COLO668 (cell line): Measurements from ENCODE around the gene BLZF1.
"Not testable (repeated sequence)": the region's sequence is repeated elsewhere in the genome, so short reads cannot be mapped to it uniquely, and the experiment has no call there.

ENCODE experiments used
- DNase-seq: peaks from one replicate; lab custom pipeline; 2025; ENCODE audit not compliant: unreplicated experiment; lab: John Stamatoyannopoulos, UW

Gene BLZF1

DNA sequence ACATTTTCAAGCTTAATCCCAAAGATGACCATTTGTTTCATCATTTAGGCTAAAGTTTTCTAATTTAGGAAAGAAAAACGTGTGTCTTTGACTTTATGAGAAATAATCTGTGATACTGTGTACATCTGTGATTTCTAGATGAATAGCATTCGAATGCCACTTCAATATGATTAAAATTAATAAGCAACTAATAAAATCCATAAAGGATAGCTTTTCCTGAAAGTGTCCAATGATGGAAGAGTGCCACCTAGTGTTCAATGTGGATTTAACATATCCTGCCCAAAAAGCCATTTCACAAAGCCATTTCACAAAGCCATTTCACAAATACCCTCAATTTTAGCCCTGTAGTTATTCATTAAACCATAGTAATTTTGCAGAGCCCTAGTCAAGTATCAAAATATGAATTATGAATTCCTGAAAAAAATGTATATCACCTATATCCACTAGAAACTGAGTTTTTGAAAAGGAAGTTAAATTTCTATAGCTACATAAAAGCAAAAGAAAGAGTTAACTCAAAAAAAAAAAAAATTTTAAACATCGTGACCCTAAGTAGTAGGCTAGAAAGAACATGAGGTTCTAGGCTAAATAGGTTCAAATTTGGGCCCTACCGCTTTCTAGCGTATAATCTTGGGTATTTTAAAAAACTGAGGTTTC is 19.5 kb upstream of the BLZF1 start:
- peak; percentile 25 for DNase-seq

DNA sequence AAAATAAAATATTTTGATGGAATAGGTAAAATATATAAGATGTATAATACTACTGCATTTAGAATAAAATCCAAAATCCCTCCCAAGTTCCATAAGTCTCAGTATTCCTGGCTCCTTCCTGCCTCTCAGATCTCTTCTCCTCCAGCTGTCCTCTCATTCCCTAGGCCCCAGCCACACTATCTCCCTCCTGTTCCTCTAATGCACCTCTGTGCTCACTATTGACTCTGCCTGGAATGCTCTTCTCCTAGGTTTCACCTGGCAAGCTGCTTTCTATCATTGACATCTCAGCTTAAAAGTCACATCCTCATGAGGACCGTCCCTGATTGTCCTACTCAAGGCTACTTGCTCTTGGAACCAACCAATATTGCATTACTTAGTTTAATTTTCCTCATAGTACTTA is 7.6 kb upstream of the BLZF1 start:
- no peak for DNase-seq

DNA sequence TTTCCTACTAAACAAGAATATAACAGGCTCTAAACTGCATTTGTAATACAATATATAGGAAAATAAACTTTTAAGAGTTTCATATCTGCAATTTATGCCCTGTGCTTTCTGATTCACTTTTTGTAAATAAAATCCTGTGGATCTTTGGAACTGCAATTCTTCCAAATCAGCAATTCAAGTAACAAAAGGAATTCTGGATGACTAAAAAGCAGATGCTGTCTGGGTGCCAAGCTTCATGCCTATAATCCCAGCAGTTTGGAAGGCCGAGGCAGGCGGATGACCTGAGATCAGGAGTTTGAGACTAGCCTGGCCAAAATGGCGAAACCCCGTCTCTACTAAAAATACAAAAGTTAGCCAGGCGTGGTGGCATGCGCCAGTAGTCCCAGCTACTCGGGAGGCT is 6.7 kb upstream of the BLZF1 start:
- no peak for DNase-seq

DNA sequence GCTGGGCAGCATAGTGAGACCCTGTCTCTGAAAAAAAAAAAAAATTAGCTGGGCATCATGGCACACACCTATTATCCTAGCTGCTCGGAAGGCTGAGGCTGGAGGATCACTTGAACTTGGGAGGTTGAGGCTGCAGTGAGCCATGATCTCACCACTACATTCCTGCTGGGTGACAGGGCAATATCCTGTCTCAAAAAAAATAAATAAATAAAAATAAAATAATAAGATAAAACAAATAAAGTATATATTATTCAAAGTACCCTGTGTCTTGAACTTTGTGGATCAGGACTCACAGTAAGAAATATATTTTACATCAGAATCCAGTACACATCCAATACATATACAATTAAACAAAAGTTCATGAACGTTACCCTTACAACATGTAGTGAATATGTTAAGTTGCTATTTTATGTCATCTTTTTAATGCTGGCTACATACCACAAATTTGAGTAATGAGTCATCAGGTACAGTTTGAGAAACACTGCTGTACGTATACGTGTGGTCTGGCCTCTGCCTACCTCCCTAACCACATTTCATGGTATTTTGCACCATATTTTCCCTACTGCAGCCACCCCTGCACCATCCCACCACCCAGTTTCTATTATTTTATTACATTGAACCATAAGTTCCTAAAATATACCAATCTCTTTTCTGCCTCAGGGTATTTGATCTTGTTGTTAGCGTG is 4.8 kb upstream of the BLZF1 start:
- no peak for DNase-seq

DNA sequence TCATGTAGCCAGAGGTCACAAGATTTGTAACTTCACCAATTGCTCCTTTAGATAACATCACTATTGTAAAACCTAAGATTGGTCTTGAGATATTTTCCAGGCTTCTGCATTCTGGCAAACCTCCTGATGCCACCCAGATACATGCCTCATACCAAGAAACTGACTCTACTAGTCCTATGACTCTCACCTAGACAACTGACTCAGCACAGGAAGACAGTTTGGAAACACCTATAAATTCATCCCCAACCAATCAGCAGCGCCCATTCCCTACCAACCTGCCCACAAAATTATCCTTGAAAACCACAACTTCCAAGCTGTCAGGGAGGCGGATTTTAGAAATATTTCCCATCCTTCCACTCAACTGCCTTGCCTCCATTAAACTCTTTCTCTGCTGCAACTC is 3.0 kb upstream of the BLZF1 start:
- no peak for DNase-seq

DNA sequence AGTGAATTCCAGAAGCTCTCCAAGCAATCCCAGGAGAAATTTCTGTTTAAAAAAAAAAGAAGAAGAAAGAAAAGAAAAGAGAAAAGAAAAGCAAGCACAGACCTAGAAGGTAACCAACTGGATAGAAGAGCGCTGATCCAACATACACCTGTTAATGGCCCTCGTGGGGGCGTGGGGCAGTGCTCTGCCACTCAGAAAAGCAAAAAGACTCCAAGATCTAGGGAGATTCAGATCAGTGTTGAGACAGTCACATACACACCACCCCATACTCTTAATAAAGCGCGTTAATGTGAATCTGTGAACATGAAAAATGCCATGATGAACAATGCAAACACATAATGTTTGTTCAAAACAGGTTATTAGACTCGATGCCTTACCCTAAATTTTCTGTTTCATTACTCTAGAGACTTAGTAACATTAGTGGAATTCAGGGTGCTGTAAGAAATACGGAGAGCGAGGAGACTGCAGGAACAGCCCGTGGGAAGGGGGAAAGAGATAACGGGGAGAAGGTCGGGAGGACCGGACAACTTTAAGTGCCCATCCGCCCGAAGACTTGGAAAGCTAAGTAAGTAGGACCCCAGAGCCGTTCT is 804 bp upstream of the BLZF1 start:
- peak; percentile 15 for DNase-seq

DNA sequence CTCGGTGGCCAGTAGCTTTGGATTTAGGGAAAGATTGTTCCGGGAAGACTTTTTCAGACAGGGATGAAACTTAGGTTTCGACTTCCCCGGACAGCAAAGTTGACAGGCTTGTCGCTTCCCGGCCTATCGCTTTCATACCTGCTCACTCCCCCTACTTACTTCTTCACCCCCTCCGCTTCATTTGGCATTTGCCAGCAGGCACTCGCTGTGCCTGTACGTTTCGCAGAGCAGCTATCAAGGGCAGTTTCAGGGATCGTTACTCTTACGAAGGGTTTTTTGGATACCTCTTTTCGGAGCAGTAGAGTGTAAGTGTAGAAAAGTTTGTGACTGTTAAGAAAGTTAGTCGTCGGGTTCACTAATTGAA is 393 bp downstream of the BLZF1 start:
- DNase-seq, result peak; percentile 24

DNA sequence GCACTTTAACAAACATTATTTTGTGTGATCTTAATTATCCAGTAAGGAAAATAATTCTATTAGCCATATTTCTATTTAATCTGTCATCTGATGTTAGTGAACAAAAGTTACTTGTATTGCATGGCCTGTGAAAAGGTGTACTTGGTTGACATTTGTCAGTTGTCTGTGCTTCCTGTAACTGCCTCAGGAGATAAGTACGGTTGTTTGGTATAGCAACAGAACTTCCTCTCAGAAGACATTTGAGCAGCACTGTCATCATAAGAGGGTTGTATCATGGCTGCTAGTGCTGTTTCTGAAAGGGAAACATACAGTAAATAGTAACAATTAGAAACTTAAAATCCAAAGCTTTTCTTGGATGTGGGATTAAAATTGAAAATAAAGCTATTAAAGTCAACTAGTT is 3.4 kb downstream of the BLZF1 start:
- no peak for DNase-seq

DNA sequence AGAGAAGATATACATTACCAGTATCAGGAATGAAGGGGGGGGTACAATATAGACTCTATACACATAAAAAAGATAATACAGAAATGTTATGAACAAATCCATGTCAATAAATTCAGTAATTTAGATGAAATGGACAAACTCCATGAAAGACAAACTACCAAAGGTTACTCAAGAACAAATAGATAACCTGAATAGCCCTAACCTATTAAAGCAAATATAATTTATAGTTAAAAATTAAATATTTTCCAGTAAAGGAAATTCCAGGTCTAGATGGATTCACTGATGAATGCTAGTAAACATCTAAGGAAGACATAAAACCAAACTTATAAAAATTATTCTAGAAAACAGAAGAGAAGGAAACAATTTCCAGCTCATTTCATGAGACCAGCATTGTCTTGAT is 13.2 kb downstream of the BLZF1 start:
- DNase-seq, result no peak

DNA sequence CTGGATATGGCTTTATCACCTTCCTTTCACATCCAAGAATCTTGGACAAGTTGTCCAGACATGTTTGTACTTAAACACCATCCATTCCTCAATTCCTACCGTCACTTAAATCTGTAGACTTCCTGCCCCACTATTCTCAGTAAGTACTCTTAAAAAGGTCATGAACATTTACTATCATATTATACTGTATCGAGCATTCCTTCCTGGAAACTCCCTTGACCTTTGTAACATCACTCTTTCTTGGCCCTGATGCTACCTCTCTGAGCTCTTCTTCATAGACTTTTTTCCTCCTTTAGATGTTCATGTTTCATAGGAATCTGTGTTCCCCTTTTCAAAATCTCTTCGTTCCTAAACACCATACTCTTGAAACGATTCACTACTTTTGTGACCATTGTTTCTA is 15.5 kb downstream of the BLZF1 start:
- DNase-seq, result no peak

DNA sequence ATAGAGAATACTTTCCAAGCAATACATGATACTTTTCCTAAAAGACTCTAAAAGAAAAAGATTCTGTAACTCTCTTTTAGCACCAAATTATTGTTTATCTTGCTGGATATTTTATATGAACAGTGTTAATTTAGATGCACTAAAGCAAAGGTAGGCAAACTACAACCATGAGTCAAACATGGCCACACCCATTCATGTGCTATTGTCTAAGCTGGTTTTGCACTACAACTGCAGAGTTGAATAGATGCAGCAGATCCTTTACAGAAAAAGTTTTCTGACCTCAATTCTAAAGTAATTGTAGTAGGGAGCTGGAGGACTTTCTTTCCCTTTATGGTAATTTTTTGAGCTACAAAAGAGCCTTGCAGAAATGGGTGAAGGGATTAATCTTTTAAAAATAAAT is 19.4 kb downstream of the BLZF1 start:
- no peak for DNase-seq

DNA sequence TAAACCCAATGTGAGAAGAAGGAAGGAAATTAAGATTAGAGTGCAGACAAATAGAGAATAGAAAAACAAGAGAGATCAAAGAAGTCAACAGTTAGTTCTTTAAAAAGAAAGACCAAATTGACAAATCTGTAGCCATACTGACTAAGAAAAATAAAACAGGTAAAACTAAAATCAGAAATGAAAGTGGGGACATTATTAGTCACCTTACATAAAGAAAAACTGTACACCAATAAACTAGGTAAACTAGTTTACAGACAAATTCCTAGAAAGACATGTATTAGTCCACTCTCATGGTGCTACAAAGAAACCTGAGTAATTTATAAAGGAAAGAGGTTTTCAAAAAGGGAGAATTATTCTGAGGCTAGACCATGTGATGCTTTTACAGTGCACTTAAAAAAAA is 22.3 kb downstream of the BLZF1 start:
- no peak for DNase-seq

DNA sequence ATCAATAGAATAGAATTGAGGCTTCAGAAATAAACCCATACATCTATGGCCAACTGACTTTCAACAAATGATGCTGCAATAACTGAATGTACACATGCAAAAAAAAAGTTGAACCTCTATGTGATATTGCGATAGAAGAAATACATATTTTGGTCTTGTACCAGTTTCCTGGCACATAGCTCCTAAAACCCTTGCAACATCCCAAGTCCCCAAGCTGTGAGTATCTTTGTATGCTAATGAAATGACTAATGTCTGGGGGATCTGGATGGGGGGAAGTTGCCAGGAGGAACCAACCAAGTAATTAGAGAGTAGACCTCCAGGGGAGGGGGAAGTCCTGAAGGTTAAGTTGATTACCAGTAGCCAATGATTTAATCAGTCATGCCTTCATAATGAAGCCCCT is 24.4 kb downstream of the BLZF1 start:
- no peak for DNase-seq

DNA sequence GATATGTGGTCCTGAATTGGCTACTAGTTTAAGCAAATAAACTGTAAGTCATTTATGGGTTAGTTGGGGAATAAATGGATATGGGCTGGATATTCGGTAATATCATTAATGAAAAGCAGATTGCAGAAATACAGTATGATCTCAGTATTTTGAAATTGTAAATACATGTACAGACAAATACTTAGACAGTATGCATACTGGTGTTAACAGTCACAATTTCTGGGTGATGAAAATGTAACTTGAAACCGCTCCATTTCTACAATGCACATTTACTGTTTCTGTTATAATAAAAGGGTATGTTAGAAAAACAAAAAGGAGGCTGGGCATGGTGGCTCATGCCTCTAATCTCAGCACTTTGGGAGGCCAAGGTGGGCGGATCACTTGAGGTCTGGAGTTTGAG is 28.0 kb downstream of the BLZF1 start:
- no peak for DNase-seq

DNA sequence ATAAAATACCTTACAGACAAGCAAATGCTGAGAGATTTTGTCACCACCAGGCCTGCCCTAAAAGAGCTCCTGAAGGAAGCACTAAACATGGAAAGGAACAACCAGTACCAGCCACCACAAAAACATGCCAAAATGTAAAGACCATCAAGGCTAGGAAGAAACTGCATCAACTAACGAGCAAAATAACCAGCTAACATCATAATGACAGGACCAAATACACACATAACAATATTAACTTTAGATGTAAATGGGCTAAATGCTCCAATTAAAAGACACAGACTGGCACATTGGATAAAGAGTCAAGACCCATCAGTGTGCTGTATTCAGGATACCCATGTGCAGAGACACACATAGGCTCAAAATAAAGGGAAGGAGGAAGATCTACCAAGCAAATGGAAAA is 34.6 kb downstream of the BLZF1 start:
- DNase-seq, result not testable (repeated sequence)

DNA sequence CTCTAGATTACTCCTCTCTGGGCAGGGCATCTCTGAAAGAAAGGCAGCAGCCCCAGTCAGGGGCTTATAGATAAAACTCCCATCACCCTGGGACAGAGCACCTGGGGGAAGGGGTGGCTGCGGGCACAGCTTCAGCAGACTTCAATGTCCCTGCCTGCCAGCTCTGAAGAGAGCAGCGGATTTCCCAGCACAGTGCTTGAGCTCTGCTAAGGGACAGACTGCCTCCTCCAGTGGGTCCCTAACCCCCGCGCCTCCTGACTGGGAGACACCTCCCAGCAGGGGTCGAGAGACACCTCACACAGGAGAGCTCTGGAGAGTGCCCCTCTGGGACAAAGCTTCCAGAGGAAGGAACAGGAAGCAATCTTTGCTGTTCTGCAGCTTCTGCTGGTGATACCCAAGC is 40.3 kb downstream of the BLZF1 start:
- DNase-seq, result not testable (repeated sequence)

DNA sequence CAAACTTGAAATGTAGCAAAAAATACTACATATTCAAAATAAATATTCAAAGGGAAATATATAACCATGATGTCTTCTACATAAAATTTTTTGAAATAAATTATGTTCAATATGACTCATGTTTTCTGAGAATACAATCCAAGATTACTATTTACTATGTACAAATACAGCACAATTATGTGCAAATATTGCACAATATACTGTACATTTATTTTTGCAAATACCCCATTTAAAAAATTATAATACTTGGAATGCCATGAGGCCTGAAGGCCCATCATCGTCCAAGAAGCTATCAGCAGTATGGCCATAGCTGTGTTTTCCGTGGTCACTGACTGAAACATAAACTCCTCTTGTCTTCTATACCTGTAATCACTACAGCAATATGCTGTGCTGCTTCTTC is 47.0 kb downstream of the BLZF1 start:
- DNase-seq, result no peak

DNA sequence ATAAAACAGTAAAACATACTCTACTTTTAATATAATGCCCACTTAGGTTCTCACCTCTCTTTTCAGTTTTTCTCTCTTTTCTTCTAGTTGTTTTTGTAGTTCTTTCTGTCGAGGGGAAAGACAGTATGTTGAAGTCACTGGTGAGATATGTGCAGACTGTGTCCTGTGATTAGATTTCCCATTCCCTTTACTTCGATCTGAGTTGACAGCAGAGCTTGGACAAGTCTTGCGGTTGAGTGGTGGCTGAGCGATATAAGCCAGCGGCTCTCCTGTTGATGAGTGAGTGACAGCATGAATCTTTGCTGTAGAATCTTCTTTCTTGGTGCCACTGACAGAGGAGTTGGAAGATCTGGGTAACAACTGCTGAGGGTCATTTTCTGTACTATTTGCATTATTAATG is 53.3 kb downstream of the BLZF1 start:
- DNase-seq, result no peak

DNA sequence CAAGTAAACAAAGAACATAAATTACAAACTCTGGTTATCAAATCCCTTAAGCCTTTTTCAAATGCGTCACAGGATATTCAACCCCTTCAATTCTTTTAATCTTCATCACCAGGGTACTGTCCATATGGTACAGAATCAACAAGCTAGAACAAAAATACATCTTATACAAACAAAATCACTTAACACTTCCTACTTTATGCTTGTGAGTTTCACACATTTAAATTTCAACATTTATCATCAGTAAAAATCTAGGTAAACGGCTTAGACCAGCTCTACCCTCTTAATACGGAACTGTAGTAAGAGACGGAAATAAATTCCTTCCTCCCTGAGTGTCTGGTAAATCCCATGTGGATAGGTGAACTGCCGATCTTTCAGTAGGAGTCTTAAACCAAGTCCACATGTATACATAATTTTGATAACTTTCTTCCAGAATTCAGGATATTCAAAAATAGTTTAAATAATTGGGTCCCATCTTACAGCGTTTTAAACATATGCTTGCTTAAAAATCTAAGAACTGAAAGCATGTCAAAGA is 58.2 kb downstream of the BLZF1 start:
- DNase-seq, result no peak

DNA sequence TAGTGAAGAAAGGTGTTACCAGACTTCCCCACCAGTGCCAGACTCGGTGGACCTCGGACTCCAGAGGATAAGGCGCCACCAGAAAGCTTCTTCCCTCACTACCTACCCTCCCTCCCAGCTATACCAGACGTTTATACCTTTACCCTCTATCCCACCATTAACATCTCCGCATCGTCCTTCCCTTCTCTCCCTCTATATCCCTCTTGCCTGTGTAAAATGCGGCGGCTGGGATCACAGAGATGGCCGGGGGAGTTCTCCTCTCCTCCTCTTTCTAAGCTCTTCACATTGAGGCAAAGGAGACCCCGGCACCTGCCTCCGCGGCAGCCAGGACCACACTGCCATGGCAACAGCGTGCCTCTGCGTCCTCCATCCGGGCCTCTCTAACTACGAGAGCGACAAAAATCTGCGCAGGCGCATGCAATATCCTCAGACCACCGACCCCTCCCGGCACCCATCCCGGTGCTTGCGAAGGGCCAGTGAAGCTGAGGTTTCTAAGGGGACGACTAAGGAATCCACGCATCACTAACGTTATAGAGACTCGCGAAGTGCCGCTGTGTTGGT is 59.2 kb downstream of the BLZF1 start, which contains the start of gene CCDC181:
Gene CCDC181 (minus strand): TSS at position 394 of the 561 bp plus-strand sequence. CDS start 2,547 bp downstream, outside the sequence.
- peak; percentile 46 for DNase-seq
